ENCODE results near the gene NSDHL. TPM values are rescaled to one million over a fixed set of nuclear protein-coding genes. Genes with fewer than 3 reads are reported as not detected.
"Not testable (repeated sequence)": the region's sequence is repeated elsewhere in the genome, so short reads cannot be mapped to it uniquely, and the experiment has no call there.

NSDHL gene
- total RNA-seq, 1 donor, result 15.9 TPM

DNA sequence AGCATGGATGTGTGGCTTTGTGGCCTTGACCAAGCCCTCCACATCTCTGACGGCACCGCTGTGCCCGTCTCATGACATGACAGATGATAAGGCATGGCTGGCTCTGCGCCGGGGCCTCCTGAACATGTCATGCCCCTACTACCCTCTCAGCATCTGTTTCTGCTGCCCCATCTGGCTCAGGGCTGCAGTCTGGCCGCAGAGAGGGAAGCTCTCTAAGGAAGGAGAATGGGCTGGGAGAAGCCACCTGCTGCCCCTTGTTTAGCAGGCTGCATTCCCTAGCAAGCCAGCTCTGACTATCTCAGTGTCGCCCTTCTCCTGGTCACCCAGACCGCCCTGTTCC lies 74.2 kb downstream of the NSDHL start:
- Histone ChIP-seq H3K27ac (ENCODE audit: low read depth, low read length) (no peak overlapping the region), H3K4me3 (ENCODE audit: insufficient read depth, low read length) (no peak overlapping the region), H3K27me3 (ENCODE audit: insufficient read depth, low read length) (no peaks in the 10 kb centered on the region), H3K79me2 (ENCODE audit: insufficient read depth, low read length) (no peaks in the 10 kb centered on the region), H3K4me2 (ENCODE audit: insufficient read depth, low read length) (no peak overlapping the region), H2AFZ (ENCODE audit: low read length) (no peak overlapping the region), H3K4me1 (ENCODE audit: insufficient read depth, low read length) (peaks cover 30% of the 10 kb centered on the region), H3K9me3 (ENCODE audit: low read depth, low read length) (no peaks in the 10 kb centered on the region), H4K20me1 (ENCODE audit: insufficient read depth, low read length) (no peaks in the 10 kb centered on the region), H3K36me3 (ENCODE audit: insufficient read depth, low read length) (no peaks in the 10 kb centered on the region)
- peak; percentile 56 for DNase-seq (ENCODE audit: insufficient read length, low spot score, missing footprints)
- TF ChIP-seq, protein P1, sequence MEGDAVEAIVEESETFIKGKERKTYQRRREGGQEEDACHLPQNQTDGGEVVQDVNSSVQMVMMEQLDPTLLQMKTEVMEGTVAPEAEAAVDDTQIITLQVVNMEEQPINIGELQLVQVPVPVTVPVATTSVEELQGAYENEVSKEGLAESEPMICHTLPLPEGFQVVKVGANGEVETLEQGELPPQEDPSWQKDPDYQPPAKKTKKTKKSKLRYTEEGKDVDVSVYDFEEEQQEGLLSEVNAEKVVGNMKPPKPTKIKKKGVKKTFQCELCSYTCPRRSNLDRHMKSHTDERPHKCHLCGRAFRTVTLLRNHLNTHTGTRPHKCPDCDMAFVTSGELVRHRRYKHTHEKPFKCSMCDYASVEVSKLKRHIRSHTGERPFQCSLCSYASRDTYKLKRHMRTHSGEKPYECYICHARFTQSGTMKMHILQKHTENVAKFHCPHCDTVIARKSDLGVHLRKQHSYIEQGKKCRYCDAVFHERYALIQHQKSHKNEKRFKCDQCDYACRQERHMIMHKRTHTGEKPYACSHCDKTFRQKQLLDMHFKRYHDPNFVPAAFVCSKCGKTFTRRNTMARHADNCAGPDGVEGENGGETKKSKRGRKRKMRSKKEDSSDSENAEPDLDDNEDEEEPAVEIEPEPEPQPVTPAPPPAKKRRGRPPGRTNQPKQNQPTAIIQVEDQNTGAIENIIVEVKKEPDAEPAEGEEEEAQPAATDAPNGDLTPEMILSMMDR (IDR thresholded peaks at IDR 0.05; ENCODE audit: extremely low read depth, low read depth, low read length), result no peak

- H3K27me3 ChIP-seq (ENCODE audit: insufficient read depth, low read length), result no peaks in the 10 kb centered on the region
- H3K9me3 ChIP-seq (ENCODE audit: low read depth, low read length), result no peaks in the 10 kb centered on the region
- H3K4me2 ChIP-seq (ENCODE audit: insufficient read depth, low read length), result no peak overlapping the region
- H3K4me1 ChIP-seq (ENCODE audit: insufficient read depth, low read length), result peaks cover 19% of the 10 kb centered on the region
- no peaks in the 10 kb centered on the region for H3K36me3 ChIP-seq (ENCODE audit: insufficient read depth, low read length)
- DNase-seq (ENCODE audit: insufficient read length, low spot score, missing footprints), result peak; percentile 55
- no peak overlapping the region for H3K27ac ChIP-seq (ENCODE audit: low read depth, low read length)
- H3K79me2 ChIP-seq (ENCODE audit: insufficient read depth, low read length), result no peaks in the 10 kb centered on the region
- H4K20me1 ChIP-seq (ENCODE audit: insufficient read depth, low read length), result peaks cover 3% of the 10 kb centered on the region
- H2AFZ ChIP-seq (ENCODE audit: low read length), result no peak overlapping the region
- TF ChIP-seq, protein P1 (IDR thresholded peaks at IDR 0.05; ENCODE audit: extremely low read depth, low read depth, low read length), result no peak
- H3K4me3 ChIP-seq (ENCODE audit: insufficient read depth, low read length), result no peak overlapping the region
Observed at GRCh38 chrX:152907084-152907651, 76.3 kb downstream of the NSDHL start.

DNA sequence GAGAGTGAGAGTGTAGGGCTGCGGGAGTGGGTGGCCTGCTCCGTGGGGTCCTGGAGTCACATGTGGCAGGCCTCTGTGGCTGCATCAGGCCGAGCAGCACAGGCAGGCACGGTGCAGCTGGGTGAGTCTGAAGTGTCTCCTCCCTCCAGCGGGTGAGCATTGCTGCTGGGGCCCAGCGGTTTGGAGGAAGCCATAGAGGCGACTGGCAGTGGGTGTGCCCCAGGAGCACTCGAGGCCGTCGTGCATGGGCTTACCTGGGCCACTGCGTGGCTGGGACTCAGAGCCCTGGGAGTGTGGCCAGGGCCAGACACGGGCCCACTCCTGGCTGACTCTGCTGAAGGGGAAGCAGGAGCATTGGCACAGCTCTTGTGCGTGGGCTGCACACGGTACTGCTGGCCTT lies 77.6 kb downstream of the NSDHL start:
- no peaks in the 10 kb centered on the region for H3K9me3 ChIP-seq (ENCODE audit: low read depth, low read length)
- TF ChIP-seq, protein P1 (IDR thresholded peaks at IDR 0.05; ENCODE audit: extremely low read depth, low read depth, low read length), result no peak
- no peak overlapping the region for H2AFZ ChIP-seq (ENCODE audit: low read length)

GRCh38 chrX:152910018-152910417 lies 79.2 kb downstream of the NSDHL start:
- not testable (repeated sequence) for H3K9me3 ChIP-seq (ENCODE audit: low read depth, low read length); H3K4me1 ChIP-seq (ENCODE audit: insufficient read depth, low read length); H3K4me3 ChIP-seq (ENCODE audit: insufficient read depth, low read length); H3K36me3 ChIP-seq (ENCODE audit: insufficient read depth, low read length); H3K4me2 ChIP-seq (ENCODE audit: insufficient read depth, low read length); H4K20me1 ChIP-seq (ENCODE audit: insufficient read depth, low read length); H2AFZ ChIP-seq (ENCODE audit: low read length); H3K27me3 ChIP-seq (ENCODE audit: insufficient read depth, low read length); H3K79me2 ChIP-seq (ENCODE audit: insufficient read depth, low read length); H3K27ac ChIP-seq (ENCODE audit: low read depth, low read length)
- peak; percentile 66 for DNase-seq (ENCODE audit: insufficient read length, low spot score, missing footprints)

More for the DNA sequence above, 77.6 kb downstream of the NSDHL start:
- no peaks in the 10 kb centered on the region for H3K79me2 ChIP-seq (ENCODE audit: insufficient read depth, low read length)
- peaks cover 12% of the 10 kb centered on the region for H3K4me1 ChIP-seq (ENCODE audit: insufficient read depth, low read length)
- DNase-seq (ENCODE audit: insufficient read length, low spot score, missing footprints), result peak; percentile 61
- H3K4me2 ChIP-seq (ENCODE audit: insufficient read depth, low read length), result no peak overlapping the region
- no peak overlapping the region for H3K4me3 ChIP-seq (ENCODE audit: insufficient read depth, low read length)
- no peaks in the 10 kb centered on the region for H3K27me3 ChIP-seq (ENCODE audit: insufficient read depth, low read length)
- peaks cover 3% of the 10 kb centered on the region for H4K20me1 ChIP-seq (ENCODE audit: insufficient read depth, low read length)
- H3K27ac ChIP-seq (ENCODE audit: low read depth, low read length), result no peak overlapping the region
- no peaks in the 10 kb centered on the region for H3K36me3 ChIP-seq (ENCODE audit: insufficient read depth, low read length)

Measured in osteoblast (primary cell).